Stimulated activated memory B cell treated with anti-CD40 and anti-IgM and Interleukin-4, amounts not matched to agents 10 μg/mL and 1 μg/mL and 100 μg/mL, for 72 hours (primary cell): ENCODE measurements around the gene NCLN.
"Not testable (repeated sequence)": the region's sequence is repeated elsewhere in the genome, so short reads cannot be mapped to it uniquely, and the experiment has no call there.

Source experiments
- ATAC-seq: fragments of 150-1000 bp; cut with Tn5 transposase; 2 replicates; pipeline ENCODE4 v1.10.0; 2021
- H3K27ac Mint-ChIP-seq: one replicate; pipeline ENCODE4 v1.8.0; 2022; ENCODE audit warnings: mild to moderate bottlenecking, mixed read lengths
- H3K27me3 Mint-ChIP-seq: one replicate; pipeline ENCODE4 v1.8.0; 2022; ENCODE audit warnings: mixed read lengths
- H3K36me3 Mint-ChIP-seq: one replicate; pipeline ENCODE4 v1.8.0; 2022; ENCODE audit warnings: mixed read lengths
- H3K4me1 Mint-ChIP-seq: one replicate; pipeline ENCODE4 v1.8.0; 2022; ENCODE audit warnings: mixed read lengths
- H3K4me3 Mint-ChIP-seq: one replicate; pipeline ENCODE4 v1.8.0; 2022; ENCODE audit warnings: mild to moderate bottlenecking, moderate library complexity, mixed read lengths
- H3K9me3 Mint-ChIP-seq: one replicate; pipeline ENCODE4 v1.8.0; 2022; ENCODE audit warnings: mixed read lengths

NCLN gene

GRCh38 chr19:3167533-3168272 lies 18.0 kb upstream of the NCLN start:
- H3K9me3 Mint-ChIP-seq, result peaks cover 3% of the 10 kb centered on the region
- peaks cover 45% of the 10 kb centered on the region for H3K4me1 Mint-ChIP-seq
- ATAC-seq, result no peak
- H3K27me3 Mint-ChIP-seq, result no peaks in the 10 kb centered on the region
- H3K36me3 Mint-ChIP-seq, result no peaks in the 10 kb centered on the region
- no peak overlapping the region for H3K4me3 Mint-ChIP-seq
- H3K27ac Mint-ChIP-seq, result no peak overlapping the region

GRCh38 chr19:3171894-3172672 lies 13.6 kb upstream of the NCLN start:
- no peaks in the 10 kb centered on the region for H3K27me3 Mint-ChIP-seq
- no peaks in the 10 kb centered on the region for H3K36me3 Mint-ChIP-seq
- H3K27ac Mint-ChIP-seq, result peak overlapping the region; percentile 88
- peaks cover 45% of the 10 kb centered on the region for H3K4me1 Mint-ChIP-seq
- no peaks in the 10 kb centered on the region for H3K9me3 Mint-ChIP-seq
- ATAC-seq, result peak; percentile 83
- H3K4me3 Mint-ChIP-seq, result peak overlapping the region; percentile 44

- not testable (repeated sequence) for ATAC-seq, H3K27me3 Mint-ChIP-seq, H3K9me3 Mint-ChIP-seq, H3K36me3 Mint-ChIP-seq
- H3K4me3 Mint-ChIP-seq, result peak overlapping the region; percentile 44
- peak overlapping the region; percentile 88 for H3K27ac Mint-ChIP-seq
- peaks cover 49% of the 10 kb centered on the region for H3K4me1 Mint-ChIP-seq
Measured at GRCh38 chr19:3172673-3173000, 13.1 kb upstream of the NCLN start.

- Mint-ChIP-seq H3K36me3 (peaks cover 6% of the 10 kb centered on the region), H3K4me1 (peaks cover 36% of the 10 kb centered on the region), H3K9me3 (no peaks in the 10 kb centered on the region), H3K27ac (peak overlapping the region; percentile 67), H3K4me3 (no peak overlapping the region), H3K27me3 (no peaks in the 10 kb centered on the region)
- ATAC-seq, result no peak
Measured at GRCh38 chr19:3175781-3176714, 9.7 kb upstream of the NCLN start.

DNA sequence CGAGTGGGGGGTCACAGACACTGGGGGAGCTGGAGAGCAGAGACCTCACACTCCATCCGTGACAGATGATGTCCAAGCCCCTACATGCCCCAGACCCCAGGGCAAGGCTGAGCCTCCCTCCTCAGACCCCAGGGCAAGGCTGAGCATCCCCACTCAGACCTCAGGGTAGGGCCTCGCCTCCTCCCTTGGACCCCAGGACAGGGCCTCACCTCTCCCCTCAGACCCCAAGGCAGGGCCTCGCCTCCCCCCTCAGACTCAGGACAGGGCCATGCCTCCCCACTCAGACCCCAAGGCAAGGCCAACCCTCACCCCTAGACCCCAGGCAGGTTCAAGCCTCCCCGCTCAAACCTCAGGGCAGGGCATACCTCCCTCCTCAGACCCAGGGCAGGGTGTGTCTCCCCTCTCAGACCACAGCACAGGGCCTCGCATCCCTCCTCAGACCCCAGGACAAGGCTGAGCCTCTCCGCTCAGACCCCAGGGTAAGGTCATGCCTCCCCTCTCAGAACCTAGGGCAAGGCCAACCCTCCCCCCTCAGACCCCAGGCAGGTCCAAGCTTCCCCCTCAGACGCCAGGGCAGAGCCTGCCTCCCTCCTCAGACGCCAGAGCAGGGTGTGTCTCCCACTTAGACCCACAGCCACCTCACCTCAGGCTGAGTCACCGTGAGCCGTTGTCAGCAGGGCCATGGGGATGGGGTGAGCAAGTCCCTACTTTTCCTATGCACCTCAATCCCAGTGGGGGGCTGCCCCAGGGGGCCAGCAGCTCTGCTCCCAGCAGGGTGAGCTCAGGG lies 8.8 kb upstream of the NCLN start:
- Mint-ChIP-seq H3K4me1 (peaks cover 28% of the 10 kb centered on the region), H3K27ac (peak overlapping the region; percentile 67), H3K9me3 (no peaks in the 10 kb centered on the region), H3K36me3 (peaks cover 6% of the 10 kb centered on the region), H3K4me3 (peak overlapping the region; percentile 48), H3K27me3 (no peaks in the 10 kb centered on the region)
- ATAC-seq, result no peak

GRCh38 chr19:3178377-3178972 lies 7.3 kb upstream of the NCLN start, which contains the start of gene S1PR4:
Gene S1PR4 (plus strand): TSS chr19:3178769. CDS start chr19:3178793, 24 bp downstream.
- H3K36me3 Mint-ChIP-seq, result peaks cover 6% of the 10 kb centered on the region

GRCh38 chr19:3178973-3179738 lies 6.6 kb upstream of the NCLN start:
- H3K4me1 Mint-ChIP-seq, result peaks cover 36% of the 10 kb centered on the region
- no peaks in the 10 kb centered on the region for H3K27me3 Mint-ChIP-seq
- H3K36me3 Mint-ChIP-seq, result peaks cover 10% of the 10 kb centered on the region
- H3K27ac Mint-ChIP-seq, result peak overlapping the region; percentile 99
- ATAC-seq, result peak; percentile 11
- H3K9me3 Mint-ChIP-seq, result no peaks in the 10 kb centered on the region
- peak overlapping the region; percentile 97 for H3K4me3 Mint-ChIP-seq

More at GRCh38 chr19:3178377-3178972, 7.3 kb upstream of the NCLN start, which contains the start of gene S1PR4:
- Mint-ChIP-seq H3K9me3 (no peaks in the 10 kb centered on the region), H3K27me3 (no peaks in the 10 kb centered on the region), H3K4me3 (peak within 1 kb of the TSS; percentile 97), H3K27ac (peak within 1 kb of the TSS; percentile 99), H3K4me1 (peaks cover 30% of the 10 kb centered on the region)
- peak; percentile 79 for ATAC-seq

DNA sequence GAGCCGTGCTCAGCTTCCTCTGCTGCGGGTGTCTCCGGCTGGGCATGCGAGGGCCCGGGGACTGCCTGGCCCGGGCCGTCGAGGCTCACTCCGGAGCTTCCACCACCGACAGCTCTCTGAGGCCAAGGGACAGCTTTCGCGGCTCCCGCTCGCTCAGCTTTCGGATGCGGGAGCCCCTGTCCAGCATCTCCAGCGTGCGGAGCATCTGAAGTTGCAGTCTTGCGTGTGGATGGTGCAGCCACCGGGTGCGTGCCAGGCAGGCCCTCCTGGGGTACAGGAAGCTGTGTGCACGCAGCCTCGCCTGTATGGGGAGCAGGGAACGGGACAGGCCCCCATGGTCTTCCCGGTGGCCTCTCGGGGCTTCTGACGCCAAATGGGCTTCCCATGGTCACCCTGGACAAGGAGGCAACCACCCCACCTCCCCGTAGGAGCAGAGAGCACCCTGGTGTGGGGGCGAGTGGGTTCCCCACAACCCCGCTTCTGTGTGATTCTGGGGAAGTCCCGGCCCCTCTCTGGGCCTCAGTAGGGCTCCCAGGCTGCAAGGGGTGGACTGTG lies 5.9 kb upstream of the NCLN start:
- Mint-ChIP-seq H3K4me1 (peaks cover 43% of the 10 kb centered on the region), H3K27ac (peak overlapping the region; percentile 99), H3K27me3 (no peaks in the 10 kb centered on the region), H3K9me3 (no peaks in the 10 kb centered on the region), H3K36me3 (peaks cover 14% of the 10 kb centered on the region), H3K4me3 (peak overlapping the region; percentile 97)
- ATAC-seq, result peak; percentile 60

DNA sequence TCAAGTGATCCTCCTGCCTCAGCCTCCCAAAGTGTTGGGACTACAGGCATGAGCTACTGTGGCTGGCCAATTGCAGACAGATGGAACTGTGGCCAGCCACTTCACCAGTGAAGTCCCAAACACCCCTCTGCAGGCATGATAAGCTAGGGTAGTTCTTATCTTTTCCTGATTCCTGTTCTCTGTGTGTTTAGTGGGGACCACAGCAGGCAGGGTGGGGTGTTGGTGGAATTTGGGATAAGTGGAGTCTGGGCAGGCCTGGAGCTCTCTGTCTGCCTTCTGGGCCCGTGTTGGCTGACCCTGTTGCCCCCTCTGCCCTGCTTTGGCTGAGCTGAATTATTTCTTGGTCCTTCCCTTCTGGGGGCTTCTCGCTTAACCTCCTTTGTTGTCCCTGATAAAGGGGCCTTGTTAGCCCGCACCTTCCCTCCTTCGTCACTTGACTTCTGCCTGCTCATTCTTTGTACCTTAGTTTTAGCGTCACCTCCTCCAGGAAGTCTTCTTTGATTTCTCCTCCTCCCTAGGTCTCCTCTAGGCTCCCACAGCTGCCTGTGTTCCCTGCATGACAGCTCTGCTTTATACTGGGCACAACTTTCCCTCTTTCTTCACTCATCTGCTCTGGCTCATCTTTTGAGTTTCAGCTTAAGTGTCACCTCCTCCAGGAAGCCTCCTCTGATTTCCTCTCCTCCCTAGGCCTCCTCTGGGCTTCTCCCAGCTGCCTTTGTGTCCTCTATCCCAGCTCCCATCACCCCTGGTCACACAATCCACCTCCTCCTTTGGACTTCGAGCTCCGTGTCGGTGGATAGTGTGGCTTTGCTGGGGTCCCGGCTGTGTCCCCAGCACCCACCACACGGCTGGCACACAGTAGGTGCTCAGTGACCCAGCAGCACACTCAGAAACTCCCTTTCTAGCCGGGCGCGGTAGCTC lies 1.7 kb upstream of the NCLN start:
- H3K27me3 Mint-ChIP-seq, result no peaks in the 10 kb centered on the region
- H3K4me1 Mint-ChIP-seq, result peaks cover 56% of the 10 kb centered on the region
- peak overlapping the region; percentile 85 for H3K27ac Mint-ChIP-seq
- H3K9me3 Mint-ChIP-seq, result no peaks in the 10 kb centered on the region
- peaks cover 23% of the 10 kb centered on the region for H3K36me3 Mint-ChIP-seq
- peak overlapping the region; percentile 94 for H3K4me3 Mint-ChIP-seq
- ATAC-seq, result no peak

DNA sequence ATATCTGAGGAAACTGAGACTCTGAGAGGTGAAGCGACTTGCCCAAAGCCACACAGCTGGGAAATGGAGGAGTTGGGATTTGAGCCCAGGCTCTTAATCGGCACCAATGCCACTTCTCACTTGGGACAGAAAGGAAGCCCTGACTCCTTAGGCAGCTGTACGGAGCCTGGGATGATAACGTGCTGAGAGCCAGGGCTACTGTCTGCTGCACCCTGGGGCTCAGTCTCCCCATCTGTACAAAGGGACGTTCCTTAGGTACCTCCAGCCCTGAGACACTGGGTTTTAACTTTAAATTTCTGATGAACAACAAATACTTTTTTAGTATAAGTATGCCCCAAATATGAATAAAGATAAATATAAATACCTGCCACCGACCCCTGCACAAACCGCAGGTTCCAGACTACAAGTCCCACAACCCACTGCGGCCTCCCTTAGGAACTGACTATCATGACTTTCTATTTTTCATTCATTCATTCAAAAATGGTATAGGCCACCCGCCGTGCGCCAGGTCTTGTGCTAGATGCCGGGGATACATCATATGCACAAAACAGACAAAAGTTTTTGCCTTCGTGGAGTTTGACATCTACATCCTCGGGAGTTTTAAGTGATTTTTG lies 776 bp upstream of the NCLN start:
- Mint-ChIP-seq H3K27ac (peak overlapping the region; percentile 85), H3K36me3 (peaks cover 26% of the 10 kb centered on the region), H3K4me1 (peaks cover 59% of the 10 kb centered on the region), H3K4me3 (peak overlapping the region; percentile 94), H3K27me3 (no peaks in the 10 kb centered on the region), H3K9me3 (no peaks in the 10 kb centered on the region)
- peak; percentile 38 for ATAC-seq

GRCh38 chr19:3186160-3186688 lies 494 bp downstream of the NCLN start:
- no peak for ATAC-seq
- no peaks in the 10 kb centered on the region for H3K9me3 Mint-ChIP-seq
- peak overlapping the region; percentile 85 for H3K27ac Mint-ChIP-seq
- H3K4me3 Mint-ChIP-seq, result peak overlapping the region; percentile 94
- H3K4me1 Mint-ChIP-seq, result peaks cover 66% of the 10 kb centered on the region
- H3K36me3 Mint-ChIP-seq, result peaks cover 26% of the 10 kb centered on the region
- no peaks in the 10 kb centered on the region for H3K27me3 Mint-ChIP-seq
